Femur (tissue), 1 donor: ENCODE measurements around the gene DAAM2.

Experiments used
- DNase-seq: peaks from one replicate; pipeline ENCODE4 v3.0.0-alpha.2; 2017

The DAAM2 gene

GRCh38 chr6:39790772-39791171, 1.4 kb upstream of the DAAM2 start:
- no peak for DNase-seq

- DNase-seq = no peak
Observed at GRCh38 chr6:39791311-39791710, 865 bp upstream of the DAAM2 start.

DNA sequence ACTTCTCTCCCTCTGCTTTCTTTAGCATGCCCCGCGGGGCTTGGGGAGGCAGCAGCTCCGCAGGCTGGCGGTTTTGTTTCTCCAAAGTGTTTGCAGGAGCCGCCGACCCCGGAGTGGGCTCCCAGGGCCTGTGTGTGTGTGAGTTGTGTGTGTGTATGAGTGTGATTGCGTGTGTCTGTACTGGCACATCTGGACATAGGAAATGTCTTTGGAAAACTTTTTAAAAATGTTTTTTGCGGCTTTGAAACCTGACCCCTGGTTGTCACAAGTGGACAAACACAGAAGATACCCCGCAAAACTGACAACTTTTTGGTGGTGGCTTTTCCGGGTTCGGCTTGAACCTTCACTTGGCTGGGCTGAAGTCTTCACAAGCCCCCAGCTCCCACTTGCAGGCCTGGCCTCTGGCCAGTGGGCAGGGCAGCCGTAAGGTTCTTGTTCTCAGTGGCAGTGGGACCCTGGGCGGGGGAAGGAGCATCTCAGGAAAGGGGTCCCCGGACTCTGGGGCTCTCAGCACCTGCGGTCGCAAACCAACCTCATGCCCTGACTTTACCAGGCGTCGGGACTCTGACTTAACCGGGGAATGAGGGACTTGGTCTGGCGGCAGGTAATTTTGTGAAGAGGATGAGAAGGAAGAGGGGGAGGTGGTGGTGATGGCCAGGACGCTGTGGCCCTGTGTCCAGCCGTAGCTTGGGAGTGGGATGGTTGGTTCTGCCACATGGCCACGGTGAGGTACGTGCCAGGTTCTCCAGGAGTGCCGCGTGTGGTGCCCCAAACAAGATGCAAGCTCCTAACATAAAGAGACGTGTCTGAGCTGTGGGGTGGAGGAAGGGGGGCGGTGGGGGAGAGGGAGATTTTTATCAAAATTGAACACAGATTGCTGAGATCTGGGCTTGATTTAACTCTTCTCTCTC, 619 bp downstream of the DAAM2 start:
- peak; percentile 64 for DNase-seq

- DNase-seq = no peak
Observed at GRCh38 chr6:39793516-39793915, 1.3 kb downstream of the DAAM2 start.

DNA sequence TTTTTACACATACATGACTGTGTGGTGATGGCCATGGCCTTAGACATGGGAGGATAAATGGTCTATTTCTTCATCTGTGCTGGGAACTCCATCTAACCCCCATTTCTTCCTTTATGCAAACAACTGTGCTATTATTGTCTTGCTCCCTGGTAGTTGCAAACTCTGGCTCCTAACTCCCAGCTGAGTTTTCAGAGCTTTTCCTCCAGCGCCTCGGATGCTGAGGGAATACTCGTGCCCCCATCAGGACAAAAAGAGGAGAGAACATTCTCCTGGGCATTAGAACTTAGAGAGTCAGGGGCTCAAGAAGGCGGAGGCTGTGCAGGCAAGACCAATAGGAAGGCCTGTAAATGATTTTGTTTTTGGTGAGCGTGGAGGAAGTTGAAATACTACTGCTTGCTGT, 2.1 kb downstream of the DAAM2 start:
- DNase-seq = no peak

DNA sequence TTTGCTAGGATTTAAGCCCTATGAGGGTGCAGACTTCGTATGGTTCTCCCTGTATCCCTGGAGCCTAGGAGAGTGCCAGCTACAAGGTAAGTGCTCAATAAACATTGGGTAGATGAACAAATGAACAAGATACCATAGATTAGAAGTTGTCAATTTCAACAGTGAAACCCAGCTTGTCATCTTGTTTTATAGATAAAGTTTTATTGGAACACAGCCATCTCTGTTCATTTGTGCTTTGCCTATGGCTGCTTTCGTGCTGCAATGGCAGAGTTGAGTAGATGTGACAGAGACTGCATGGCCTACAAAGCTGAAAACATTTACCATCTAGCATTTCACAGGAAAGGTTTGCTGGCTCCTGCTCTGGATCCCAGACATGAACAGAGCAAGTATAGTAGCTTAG, 5.6 kb downstream of the DAAM2 start:
- DNase-seq = no peak

- DNase-seq = no peak
Observed at GRCh38 chr6:39800034-39801032, 8.2 kb downstream of the DAAM2 start.

GRCh38 chr6:39801456-39802251, 9.5 kb downstream of the DAAM2 start:
- DNase-seq = no peak

DNA sequence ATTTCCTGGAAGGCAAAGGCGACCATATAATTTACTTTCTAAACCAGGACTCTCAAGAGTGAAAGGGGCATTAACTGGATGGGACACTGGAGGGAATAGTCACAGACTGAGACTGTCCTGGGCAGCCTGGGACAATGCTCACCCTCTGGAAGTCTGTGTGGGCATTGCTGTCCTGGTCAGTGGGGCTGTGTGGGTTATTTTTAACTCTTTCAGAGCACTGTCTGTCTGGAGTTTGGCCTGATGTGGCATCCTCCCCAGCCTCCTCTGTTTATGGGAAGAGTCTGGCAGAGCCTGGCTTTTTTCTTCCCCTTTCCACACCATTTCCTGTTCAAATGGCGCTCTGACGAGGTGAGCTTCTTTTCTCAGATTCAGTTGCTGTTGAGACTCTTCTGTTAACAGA, 11.7 kb downstream of the DAAM2 start:
- no peak for DNase-seq

DNA sequence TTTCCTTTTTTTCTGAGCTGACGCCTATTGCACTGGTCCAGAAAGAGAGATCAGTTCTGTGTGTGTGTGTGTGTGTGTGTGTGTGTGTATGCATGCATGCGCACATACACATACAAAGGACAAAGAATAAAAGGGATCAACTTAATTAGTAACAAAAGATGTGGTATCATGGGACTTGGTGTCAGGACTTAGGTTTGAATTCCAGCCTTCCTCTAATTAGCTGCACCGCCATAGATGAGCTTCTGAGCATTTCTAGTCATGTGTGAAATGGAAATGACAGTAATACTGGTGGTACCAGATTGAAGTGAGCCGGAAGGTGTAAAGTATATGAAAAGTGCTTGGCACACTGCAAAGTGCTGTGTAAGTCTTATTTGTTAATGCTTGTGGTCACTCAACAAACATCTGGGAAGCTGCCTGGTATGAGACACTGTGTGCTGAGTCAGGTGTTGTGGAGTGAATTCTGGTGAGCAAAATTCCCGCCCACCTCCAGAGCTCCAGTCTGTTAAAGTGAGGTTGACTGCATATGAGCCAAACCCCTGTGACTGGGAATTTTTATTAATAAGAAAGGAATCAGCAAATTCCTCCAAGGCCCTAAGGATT, 12.4 kb downstream of the DAAM2 start:
- DNase-seq = no peak

DNA sequence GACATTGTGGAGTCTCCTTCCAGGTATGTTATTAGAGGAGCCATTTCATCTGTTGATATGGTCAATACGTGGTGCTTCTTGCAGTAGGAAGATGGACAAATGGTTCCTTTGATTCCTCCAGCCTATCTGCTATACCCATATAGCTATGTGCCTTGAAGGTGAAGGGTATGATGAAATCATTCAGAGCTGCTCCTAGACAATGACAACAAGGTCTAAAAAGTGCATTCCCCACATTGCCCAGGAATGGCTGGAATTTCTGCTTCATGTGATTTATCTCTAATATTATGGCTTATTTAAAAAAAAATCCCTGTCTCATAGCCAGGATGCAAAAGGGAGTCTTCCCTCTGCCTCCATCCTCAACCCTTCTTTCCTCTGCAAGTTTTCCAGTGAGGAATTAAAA, 14.1 kb downstream of the DAAM2 start:
- DNase-seq = no peak

DNA sequence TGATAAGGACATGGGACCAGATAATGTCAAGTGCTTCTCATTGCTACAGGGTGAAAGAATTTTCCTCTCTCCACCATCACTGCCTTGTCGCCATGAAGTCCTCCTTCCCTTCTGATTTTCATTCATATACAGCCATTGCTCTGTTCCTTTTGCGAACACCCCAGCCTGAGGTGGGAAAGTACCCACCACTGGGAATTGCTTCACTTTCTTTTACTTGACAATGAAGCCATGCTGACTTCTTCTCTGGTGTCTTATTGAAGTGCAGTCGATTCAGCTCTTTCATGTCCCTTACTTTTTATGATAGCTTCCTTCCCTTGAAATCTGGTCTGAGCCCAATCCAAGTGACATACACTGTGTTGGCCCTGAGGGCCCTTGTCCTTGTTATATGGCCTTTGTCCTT, 16.2 kb downstream of the DAAM2 start:
- DNase-seq = no peak

DNA sequence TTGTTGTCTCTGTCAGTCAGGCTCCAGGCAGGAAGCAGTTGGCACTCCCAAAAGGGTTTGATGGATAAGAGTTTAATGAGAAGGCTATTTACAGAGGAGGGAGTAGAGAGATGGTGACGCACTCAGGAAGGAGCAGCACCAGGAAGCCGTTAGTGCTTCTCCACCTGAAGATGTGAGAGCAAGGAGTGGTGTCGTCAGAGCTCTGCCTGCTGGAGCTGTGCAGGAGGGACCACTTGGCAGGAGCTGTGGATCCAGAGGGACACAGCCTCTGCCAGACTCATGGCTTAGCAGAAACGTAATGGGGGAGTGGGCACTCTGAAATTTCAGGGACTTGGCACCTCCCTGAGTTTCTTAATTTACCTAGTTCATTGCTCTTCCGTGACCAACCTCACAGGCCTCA, 16.8 kb downstream of the DAAM2 start:
- DNase-seq = no peak

DNA sequence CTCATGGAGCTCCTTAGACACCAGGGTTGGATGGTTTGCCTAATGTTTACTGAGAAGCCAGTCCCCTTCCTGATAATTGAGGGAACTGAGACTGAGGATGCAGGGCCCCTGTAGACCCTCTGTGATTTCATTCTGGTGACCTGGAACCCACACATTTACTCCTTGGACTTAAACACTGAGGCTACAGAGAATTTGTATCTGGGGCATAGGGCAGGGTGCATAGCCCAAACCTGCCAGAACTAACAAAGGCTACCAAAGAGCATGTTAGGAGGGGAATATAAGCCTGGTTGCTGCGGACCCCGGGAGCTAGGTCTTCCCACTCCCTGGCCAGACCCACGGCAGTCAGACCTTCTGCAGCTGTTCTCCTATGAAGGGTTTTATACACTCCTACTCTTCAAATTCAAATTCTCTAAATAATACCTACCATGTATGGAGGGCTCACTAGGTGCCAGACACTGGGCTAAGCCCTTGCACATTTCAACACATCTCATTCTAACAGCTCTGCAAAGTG, 19.7 kb downstream of the DAAM2 start:
- DNase-seq = no peak

- no peak for DNase-seq
Observed at GRCh38 chr6:39812496-39812852, 20.3 kb downstream of the DAAM2 start.

DNA sequence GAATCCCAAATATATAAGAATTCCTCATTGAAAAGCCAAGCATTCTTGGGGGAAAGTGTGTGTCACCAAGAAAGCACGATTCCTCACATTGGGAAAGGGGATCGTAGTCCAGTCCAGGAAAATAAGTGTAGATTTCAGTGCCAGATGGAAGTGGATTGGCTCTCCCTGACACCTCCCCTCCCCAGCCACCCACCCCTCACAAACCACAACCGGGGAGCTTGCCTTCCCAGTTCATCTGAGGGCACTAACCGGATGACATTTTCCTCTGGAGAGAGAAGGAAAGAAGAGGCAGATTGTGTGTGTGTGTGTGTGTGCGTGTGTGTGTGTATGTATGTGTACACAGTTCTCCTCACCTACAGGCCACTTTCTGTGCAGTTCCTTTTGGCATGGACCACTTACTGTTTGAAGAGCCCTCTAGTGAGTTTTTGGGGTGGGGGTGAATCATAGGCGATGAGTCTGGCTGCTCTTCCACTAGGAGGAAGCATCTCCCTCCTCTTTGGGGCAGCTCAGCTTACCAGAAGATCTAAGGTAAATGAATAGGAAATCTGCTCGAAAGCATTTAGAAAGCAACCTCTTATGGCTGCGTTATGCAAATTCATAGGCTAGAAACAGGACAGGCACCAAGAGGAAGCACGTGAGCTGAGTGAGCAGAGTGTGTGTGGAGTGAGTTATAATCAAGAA, 20.8 kb downstream of the DAAM2 start:
- DNase-seq = peak; percentile 84

- no peak for DNase-seq
Observed at GRCh38 chr6:39814236-39814635, 22.1 kb downstream of the DAAM2 start.

DNA sequence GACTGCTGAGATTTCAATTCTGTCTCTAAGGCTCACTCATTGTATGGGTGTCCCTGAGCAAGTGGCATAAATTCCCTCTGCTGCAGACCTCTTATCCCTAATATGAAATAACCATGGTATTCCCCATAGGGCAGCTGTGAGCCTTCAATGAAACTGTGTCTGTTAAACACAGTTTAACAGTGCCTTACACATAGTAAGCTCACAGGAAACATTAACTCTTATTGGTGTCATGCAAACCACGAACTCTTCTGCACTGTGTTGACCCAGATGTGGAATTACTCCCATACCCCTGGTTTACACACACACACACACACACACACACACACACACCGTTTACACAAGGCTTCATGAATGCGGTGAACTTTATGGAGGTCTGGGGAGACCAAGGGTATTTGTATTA, 23.2 kb downstream of the DAAM2 start:
- no peak for DNase-seq

DNA sequence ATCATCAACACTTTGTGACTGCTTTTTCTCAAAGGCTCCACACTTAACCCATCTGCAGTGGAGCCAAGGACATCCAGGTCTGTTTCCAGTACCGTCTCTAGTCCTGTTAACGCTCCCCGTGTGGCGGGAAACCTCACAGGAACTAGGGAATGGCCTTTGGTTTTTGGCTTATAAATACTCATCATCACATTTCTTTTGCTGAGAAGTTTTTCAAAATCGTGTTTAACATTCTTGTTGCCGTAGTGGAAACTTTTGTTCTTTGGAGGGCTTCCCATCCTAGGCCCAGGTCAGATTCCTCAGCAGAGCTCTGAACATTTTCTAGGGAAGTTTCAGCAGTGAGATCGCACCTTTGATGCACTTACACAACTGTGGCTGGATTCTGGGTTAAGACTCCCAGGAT, 24.6 kb downstream of the DAAM2 start:
- no peak for DNase-seq

DNA sequence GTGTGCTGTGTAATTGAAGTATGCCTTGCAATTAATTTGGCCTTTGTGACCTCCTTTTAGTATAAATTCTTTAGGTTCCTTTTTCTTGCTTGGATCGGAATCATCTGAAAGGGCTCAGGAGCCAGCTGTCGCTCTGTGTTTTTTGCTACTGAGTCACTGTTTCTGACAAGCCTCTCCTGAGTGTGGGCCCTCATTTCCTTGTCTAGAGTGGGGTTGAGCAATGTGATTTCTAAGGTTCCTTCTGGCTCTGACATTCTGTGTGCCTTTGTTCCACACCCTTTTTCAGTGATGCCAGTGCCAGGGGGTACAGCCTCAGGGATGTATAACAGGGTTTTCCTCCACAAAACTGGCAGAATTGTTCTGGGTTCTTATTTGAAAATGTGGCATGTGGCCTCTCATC, 26.5 kb downstream of the DAAM2 start:
- no peak for DNase-seq

GRCh38 chr6:39819228-39819627, 27.1 kb downstream of the DAAM2 start:
- no peak for DNase-seq

DNA sequence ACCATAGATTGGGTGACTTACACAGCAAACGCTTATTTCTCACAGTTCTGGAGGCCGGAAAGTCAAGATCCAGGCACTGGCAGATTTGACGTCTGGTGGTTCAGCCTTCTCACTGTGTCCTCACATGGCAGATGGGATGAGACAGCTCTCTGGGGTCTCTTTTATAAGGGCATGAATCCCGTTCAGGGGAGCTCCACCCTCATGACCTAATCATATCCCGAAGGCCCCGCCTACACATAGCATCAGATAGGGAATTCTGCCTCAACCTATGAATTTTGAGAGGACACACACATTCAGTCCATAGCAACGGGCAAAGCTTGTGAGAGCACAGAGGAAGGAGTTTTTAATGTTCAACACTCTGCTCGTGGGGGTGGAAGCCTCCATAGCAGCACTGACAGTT, 27.5 kb downstream of the DAAM2 start:
- no peak for DNase-seq
